ENCODE measurements around the gene IL11.
"Not testable (repeated sequence)": the region's sequence is repeated elsewhere in the genome, so short reads cannot be mapped to it uniquely, and the experiment has no call there.

The IL11 gene

DNA sequence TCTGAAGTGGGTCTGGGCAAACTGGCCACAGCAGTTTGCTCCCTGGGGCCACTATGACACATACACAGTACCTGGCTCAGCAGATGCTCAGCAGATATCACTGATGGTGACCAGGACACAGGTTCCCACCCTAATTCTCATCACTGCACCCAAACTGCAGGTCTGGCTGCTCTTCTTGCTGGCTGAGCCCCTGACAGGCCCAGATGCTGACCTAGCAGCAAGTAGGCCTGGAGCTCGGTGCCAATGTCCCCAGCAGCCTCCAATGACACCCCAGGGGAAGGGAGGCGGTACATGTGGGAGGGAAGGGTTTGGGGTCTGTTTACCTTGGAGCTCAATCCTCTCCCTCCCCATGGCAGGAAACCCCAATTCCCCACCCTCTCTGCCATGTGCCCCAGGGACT lies 32.2 kb upstream of the IL11 start:
- Histone ChIP-seq H2AFZ (ENCODE audit: low read length) (no peak overlapping the region), H2AK5ac (ENCODE audit: low read depth, low read length) (no peak overlapping the region), H2BK120ac (ENCODE audit: low read depth, low read length) (no peak overlapping the region), H3K18ac (ENCODE audit: low read length) (no peak overlapping the region), H3K9ac (ENCODE audit: low read depth, low read length, poor library complexity) (peak overlapping the region; percentile 7), H2BK5ac (ENCODE audit: low read length) (no peak overlapping the region), H3K23ac (ENCODE audit: low read depth, low read length, poor library complexity) (no peak overlapping the region), H3K14ac (ENCODE audit: low read length) (no peak overlapping the region), H3K79me1 (ENCODE audit: low read depth, low read length) (peaks cover 15% of the 10 kb centered on the region), H3K36me3 (replicated peaks in 1 of 2; ENCODE audit: control insufficient read depth in 2 of 2, insufficient read depth in 2 of 2, low read length in 2 of 2) (peaks cover 49 to 64% of the 10 kb centered on the region in 2 donors), H3K4ac (ENCODE audit: low read length) (no peak overlapping the region), H4K8ac (ENCODE audit: low read depth, low read length) (no peak overlapping the region), H2BK12ac (ENCODE audit: low read length) (no peak overlapping the region), H3K27me3 (ENCODE audit: control insufficient read depth in 3 of 3, insufficient read depth in 3 of 3, low read depth in 1 of 3, low read length in 3 of 3) (no peaks in the 10 kb centered on the region), H3K9me3 (replicated peaks in 1 of 2; ENCODE audit: control insufficient read depth in 2 of 2, insufficient read depth in 1 of 2, low read depth in 1 of 2, low read length in 2 of 2) (no peaks in the 10 kb centered on the region), H3K4me1 (ENCODE audit: control insufficient read depth in 2 of 2, insufficient read depth in 1 of 2, low read depth in 1 of 2, low read length in 2 of 2) (peaks cover 15% of the 10 kb centered on the region in 2 donors), H4K91ac (ENCODE audit: low read depth, low read length, poor library complexity) (no peak overlapping the region), H3K4me3 (ENCODE audit: low read length in 2 of 2) (no peak overlapping the region), H2BK15ac (ENCODE audit: low read length) (no peak overlapping the region), H3K4me2 (ENCODE audit: insufficient read depth, low read length, poor library complexity, severe bottlenecking) (no peak overlapping the region), H3K27ac (replicated peaks; ENCODE audit: low read length) (no peak overlapping the region)
- no peak for DNase-seq (ENCODE audit: low spot score)
- no CpG with 5 or more reads among the region's 2 CpGs for WGBS, 2 donors (ENCODE audit: extremely low coverage in 2 of 2, insufficient read length in 2 of 2, insufficient replicate concordance in 1 of 2)

DNA sequence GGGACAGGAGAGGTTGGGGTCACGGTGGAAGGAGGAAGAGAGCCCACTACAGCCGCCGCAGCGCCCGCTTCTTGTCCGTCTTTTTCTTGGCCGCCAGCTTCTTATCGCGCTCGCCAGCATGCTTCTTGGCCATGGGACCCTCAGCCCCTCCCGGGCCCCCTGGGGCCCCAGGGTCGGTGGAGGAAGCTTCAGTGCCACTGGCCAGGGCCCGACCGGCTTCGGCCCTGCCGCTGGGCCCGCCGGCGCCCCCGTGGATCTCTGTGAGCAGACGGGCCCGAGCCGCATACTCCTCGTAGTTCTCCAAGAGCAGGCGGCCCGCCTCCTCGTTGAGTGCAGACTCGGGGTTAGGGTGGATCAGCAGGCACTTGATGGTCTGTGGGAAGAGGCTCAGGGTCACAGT lies 31.1 kb upstream of the IL11 start:
- not testable (repeated sequence) for H3K4me3 ChIP-seq (ENCODE audit: low read length in 2 of 2)

DNA sequence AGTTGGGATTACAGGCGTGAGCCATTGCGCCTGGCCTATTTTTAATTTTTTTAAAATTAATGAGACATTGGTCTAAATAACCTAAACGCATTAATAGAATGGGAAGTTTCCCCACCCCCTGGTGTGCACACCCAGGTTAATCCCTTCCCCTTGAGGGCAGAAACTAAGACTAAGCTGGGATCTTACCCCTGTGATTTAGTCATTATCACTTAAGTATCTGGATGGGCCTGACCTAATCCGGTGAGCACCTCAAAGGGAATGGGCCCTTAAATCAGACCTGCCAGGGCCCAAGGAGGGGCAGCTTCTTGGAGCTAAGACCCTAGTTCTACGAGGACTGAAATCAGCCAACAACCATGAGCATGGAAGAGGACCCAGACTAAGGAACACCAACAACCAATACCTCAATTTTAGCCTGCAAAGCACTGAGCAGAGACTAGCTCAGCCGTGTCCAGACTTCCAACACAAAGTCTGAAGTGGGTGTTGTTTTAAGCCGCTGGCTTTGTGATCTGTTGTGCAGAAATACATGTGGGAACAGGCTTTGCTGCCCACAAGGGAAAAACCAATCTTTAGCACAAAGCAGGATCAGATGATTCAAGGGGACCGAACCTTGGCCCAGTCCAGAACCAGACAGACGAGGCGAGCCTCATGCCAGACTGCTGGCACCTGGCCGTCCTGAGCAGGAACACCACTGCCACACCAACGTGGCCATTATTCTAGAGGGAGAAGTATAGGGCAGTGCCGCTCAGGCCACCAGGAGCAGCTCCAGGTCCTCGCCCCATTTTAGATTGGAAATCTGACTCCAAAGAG lies 30.2 kb upstream of the IL11 start:
- H3K4me1 ChIP-seq (ENCODE audit: control insufficient read depth in 2 of 2, insufficient read depth in 1 of 2, low read depth in 1 of 2, low read length in 2 of 2) = peaks cover under 1 to 2% of the 10 kb centered on the region in 2 donors
- H3K9me3 ChIP-seq (replicated peaks in 1 of 2; ENCODE audit: control insufficient read depth in 2 of 2, insufficient read depth in 1 of 2, low read depth in 1 of 2, low read length in 2 of 2) = no peaks in the 10 kb centered on the region
- no peak overlapping the region for H3K4ac ChIP-seq (ENCODE audit: low read length)
- H3K79me1 ChIP-seq (ENCODE audit: low read depth, low read length) = peaks cover 10% of the 10 kb centered on the region
- peak overlapping the region; percentile 9 for H3K9ac ChIP-seq (ENCODE audit: low read depth, low read length, poor library complexity)
- H3K27me3 ChIP-seq (ENCODE audit: control insufficient read depth in 3 of 3, insufficient read depth in 3 of 3, low read depth in 1 of 3, low read length in 3 of 3) = no peaks in the 10 kb centered on the region
- H2BK5ac ChIP-seq (ENCODE audit: low read length) = no peak overlapping the region
- no peak overlapping the region for H3K4me2 ChIP-seq (ENCODE audit: insufficient read depth, low read length, poor library complexity, severe bottlenecking)
- peaks cover 38 to 49% of the 10 kb centered on the region in 2 donors for H3K36me3 ChIP-seq (replicated peaks in 1 of 2; ENCODE audit: control insufficient read depth in 2 of 2, insufficient read depth in 2 of 2, low read length in 2 of 2)
- no peak overlapping the region for H3K18ac ChIP-seq (ENCODE audit: low read length)
- H3K23ac ChIP-seq (ENCODE audit: low read depth, low read length, poor library complexity) = peak overlapping the region; percentile 61
- no peak overlapping the region for H2AK5ac ChIP-seq (ENCODE audit: low read depth, low read length)
- no peak overlapping the region for H3K14ac ChIP-seq (ENCODE audit: low read length)
- H2BK12ac ChIP-seq (ENCODE audit: low read length) = no peak overlapping the region
- WGBS, 2 donors (ENCODE audit: extremely low coverage in 2 of 2, insufficient read length in 2 of 2, insufficient replicate concordance in 1 of 2) = no CpG with 5 or more reads among the region's 14 CpGs
- no peak for DNase-seq (ENCODE audit: low spot score)
- H3K27ac ChIP-seq (replicated peaks; ENCODE audit: low read length) = no peak overlapping the region
- H2BK15ac ChIP-seq (ENCODE audit: low read length) = no peak overlapping the region
- no peak overlapping the region for H2AFZ ChIP-seq (ENCODE audit: low read length)
- no peak overlapping the region for H2BK120ac ChIP-seq (ENCODE audit: low read depth, low read length)
- no peak overlapping the region for H4K91ac ChIP-seq (ENCODE audit: low read depth, low read length, poor library complexity)
- H4K8ac ChIP-seq (ENCODE audit: low read depth, low read length) = peak overlapping the region; percentile 74
- H3K4me3 ChIP-seq (ENCODE audit: low read length in 2 of 2) = no peak overlapping the region

More for the DNA sequence above, 31.1 kb upstream of the IL11 start:
- not testable (repeated sequence) for H3K4ac ChIP-seq (ENCODE audit: low read length); H2BK5ac ChIP-seq (ENCODE audit: low read length); H2BK120ac ChIP-seq (ENCODE audit: low read depth, low read length); H2AFZ ChIP-seq (ENCODE audit: low read length); H2BK12ac ChIP-seq (ENCODE audit: low read length); DNase-seq (ENCODE audit: low spot score); H3K9me3 ChIP-seq (replicated peaks in 1 of 2; ENCODE audit: control insufficient read depth in 2 of 2, insufficient read depth in 1 of 2, low read depth in 1 of 2, low read length in 2 of 2); H3K4me2 ChIP-seq (ENCODE audit: insufficient read depth, low read length, poor library complexity, severe bottlenecking); H3K14ac ChIP-seq (ENCODE audit: low read length); H4K91ac ChIP-seq (ENCODE audit: low read depth, low read length, poor library complexity); H2AK5ac ChIP-seq (ENCODE audit: low read depth, low read length); H3K27ac ChIP-seq (replicated peaks; ENCODE audit: low read length); H3K27me3 ChIP-seq (ENCODE audit: control insufficient read depth in 3 of 3, insufficient read depth in 3 of 3, low read depth in 1 of 3, low read length in 3 of 3); H4K8ac ChIP-seq (ENCODE audit: low read depth, low read length); H3K9ac ChIP-seq (ENCODE audit: low read depth, low read length, poor library complexity); H3K23ac ChIP-seq (ENCODE audit: low read depth, low read length, poor library complexity); H2BK15ac ChIP-seq (ENCODE audit: low read length); H3K18ac ChIP-seq (ENCODE audit: low read length)
- Histone ChIP-seq H3K36me3 (replicated peaks in 1 of 2; ENCODE audit: control insufficient read depth in 2 of 2, insufficient read depth in 2 of 2, low read length in 2 of 2) (peaks cover 47 to 58% of the 10 kb centered on the region in 2 donors), H3K4me1 (ENCODE audit: control insufficient read depth in 2 of 2, insufficient read depth in 1 of 2, low read depth in 1 of 2, low read length in 2 of 2) (peaks cover 10 to 11% of the 10 kb centered on the region in 2 donors), H3K79me1 (ENCODE audit: low read depth, low read length) (peaks cover 13% of the 10 kb centered on the region)
- WGBS, 2 donors (ENCODE audit: extremely low coverage in 2 of 2, insufficient read length in 2 of 2, insufficient replicate concordance in 1 of 2) = no CpG with 5 or more reads among the region's 28 CpGs

DNA sequence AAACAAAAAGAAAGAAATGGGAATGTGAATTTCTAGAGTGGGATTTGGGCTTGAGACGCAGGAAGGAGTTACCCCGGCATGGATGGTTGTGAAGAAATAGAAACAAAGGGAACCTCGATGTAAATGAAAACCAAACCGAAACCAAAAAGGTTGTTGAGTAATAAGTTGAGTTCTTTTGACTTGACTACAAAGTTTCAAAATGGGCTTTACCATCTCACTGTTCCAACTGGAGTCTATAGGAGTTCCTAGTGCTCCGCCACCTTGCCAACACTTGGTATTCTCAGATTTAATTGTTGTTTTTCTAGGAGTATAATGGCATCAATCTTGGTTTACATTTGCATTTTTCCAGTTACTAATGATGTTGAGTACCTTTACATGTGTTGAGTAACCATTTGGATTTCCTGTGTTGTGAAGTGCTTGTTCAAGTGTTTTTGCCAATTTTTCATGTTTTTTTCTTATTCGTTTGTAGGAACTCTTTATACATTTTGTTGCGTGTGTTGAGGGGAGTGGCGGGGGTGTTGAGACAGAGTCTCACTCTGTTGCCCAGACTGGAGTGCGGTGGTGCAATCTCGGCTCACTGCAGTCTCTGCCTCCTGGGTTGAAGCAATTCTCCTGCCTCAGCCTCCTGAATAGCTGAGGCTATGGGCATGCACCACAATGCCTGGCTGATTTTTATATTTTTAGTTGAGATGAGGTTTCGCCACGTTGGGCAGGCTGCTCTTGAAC lies 28.1 kb upstream of the IL11 start:
- DNase-seq (ENCODE audit: low spot score) = no peak
- no peaks in the 10 kb centered on the region for H3K9me3 ChIP-seq (replicated peaks in 1 of 2; ENCODE audit: control insufficient read depth in 2 of 2, insufficient read depth in 1 of 2, low read depth in 1 of 2, low read length in 2 of 2)
- H3K18ac ChIP-seq (ENCODE audit: low read length) = no peak overlapping the region
- no peak overlapping the region for H3K27ac ChIP-seq (replicated peaks; ENCODE audit: low read length)
- H3K4me1 ChIP-seq (ENCODE audit: control insufficient read depth in 2 of 2, insufficient read depth in 1 of 2, low read depth in 1 of 2, low read length in 2 of 2) = no peaks in the 10 kb centered on the region
- no peak overlapping the region for H2BK120ac ChIP-seq (ENCODE audit: low read depth, low read length)
- H2BK5ac ChIP-seq (ENCODE audit: low read length) = no peak overlapping the region
- H3K79me1 ChIP-seq (ENCODE audit: low read depth, low read length) = peaks cover 6% of the 10 kb centered on the region
- H4K8ac ChIP-seq (ENCODE audit: low read depth, low read length) = no peak overlapping the region
- no peak overlapping the region for H4K91ac ChIP-seq (ENCODE audit: low read depth, low read length, poor library complexity)
- H2BK15ac ChIP-seq (ENCODE audit: low read length) = no peak overlapping the region
- no peak overlapping the region for H3K23ac ChIP-seq (ENCODE audit: low read depth, low read length, poor library complexity)
- H2AK5ac ChIP-seq (ENCODE audit: low read depth, low read length) = no peak overlapping the region
- WGBS, 2 donors (ENCODE audit: extremely low coverage in 2 of 2, insufficient read length in 2 of 2, insufficient replicate concordance in 1 of 2) = no CpG with 5 or more reads among the region's 12 CpGs
- no peak overlapping the region for H3K14ac ChIP-seq (ENCODE audit: low read length)
- H3K4me3 ChIP-seq (ENCODE audit: low read length in 2 of 2) = no peak overlapping the region
- H3K36me3 ChIP-seq (replicated peaks in 1 of 2; ENCODE audit: control insufficient read depth in 2 of 2, insufficient read depth in 2 of 2, low read length in 2 of 2) = peaks cover 25 to 31% of the 10 kb centered on the region in 2 donors
- H3K27me3 ChIP-seq (ENCODE audit: control insufficient read depth in 3 of 3, insufficient read depth in 3 of 3, low read depth in 1 of 3, low read length in 3 of 3) = no peaks in the 10 kb centered on the region
- no peak overlapping the region for H3K4ac ChIP-seq (ENCODE audit: low read length)
- no peak overlapping the region for H3K4me2 ChIP-seq (ENCODE audit: insufficient read depth, low read length, poor library complexity, severe bottlenecking)
- H3K9ac ChIP-seq (ENCODE audit: low read depth, low read length, poor library complexity) = no peak overlapping the region
- no peak overlapping the region for H2BK12ac ChIP-seq (ENCODE audit: low read length)
- H2AFZ ChIP-seq (ENCODE audit: low read length) = no peak overlapping the region
